ENCODE data around the gene RPL38. TPM values are rescaled to one million over a fixed set of nuclear protein-coding genes. Genes with fewer than 3 reads are reported as not detected.

Gene RPL38
- total and polyA plus RNA-seq, 2 experiments from 2014 or later = 115 to 999 TPM

- peaks cover 3% of the 10 kb centered on the region for H3K4me1 ChIP-seq (ENCODE audit: low read depth)
- TF ChIP-seq, protein P1, sequence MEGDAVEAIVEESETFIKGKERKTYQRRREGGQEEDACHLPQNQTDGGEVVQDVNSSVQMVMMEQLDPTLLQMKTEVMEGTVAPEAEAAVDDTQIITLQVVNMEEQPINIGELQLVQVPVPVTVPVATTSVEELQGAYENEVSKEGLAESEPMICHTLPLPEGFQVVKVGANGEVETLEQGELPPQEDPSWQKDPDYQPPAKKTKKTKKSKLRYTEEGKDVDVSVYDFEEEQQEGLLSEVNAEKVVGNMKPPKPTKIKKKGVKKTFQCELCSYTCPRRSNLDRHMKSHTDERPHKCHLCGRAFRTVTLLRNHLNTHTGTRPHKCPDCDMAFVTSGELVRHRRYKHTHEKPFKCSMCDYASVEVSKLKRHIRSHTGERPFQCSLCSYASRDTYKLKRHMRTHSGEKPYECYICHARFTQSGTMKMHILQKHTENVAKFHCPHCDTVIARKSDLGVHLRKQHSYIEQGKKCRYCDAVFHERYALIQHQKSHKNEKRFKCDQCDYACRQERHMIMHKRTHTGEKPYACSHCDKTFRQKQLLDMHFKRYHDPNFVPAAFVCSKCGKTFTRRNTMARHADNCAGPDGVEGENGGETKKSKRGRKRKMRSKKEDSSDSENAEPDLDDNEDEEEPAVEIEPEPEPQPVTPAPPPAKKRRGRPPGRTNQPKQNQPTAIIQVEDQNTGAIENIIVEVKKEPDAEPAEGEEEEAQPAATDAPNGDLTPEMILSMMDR (IDR thresholded peaks at IDR 0.05; ENCODE audit: low read depth, low read length) = no peak
- no peak overlapping the region for H3K27ac ChIP-seq
- H3K4me3 ChIP-seq = no peak overlapping the region
- H3K27me3 ChIP-seq = no peaks in the 10 kb centered on the region
- H3K36me3 ChIP-seq = no peaks in the 10 kb centered on the region
- DNase-seq (ENCODE audit: low read depth in 1 of 2, low spot score in 1 of 2) = no peak
- no peaks in the 10 kb centered on the region for H3K9me3 ChIP-seq (ENCODE audit: low read depth)
These were observed 38.4 kb downstream of the RPL38 start for GRCh38 chr17:74241847-74242246.

DNA sequence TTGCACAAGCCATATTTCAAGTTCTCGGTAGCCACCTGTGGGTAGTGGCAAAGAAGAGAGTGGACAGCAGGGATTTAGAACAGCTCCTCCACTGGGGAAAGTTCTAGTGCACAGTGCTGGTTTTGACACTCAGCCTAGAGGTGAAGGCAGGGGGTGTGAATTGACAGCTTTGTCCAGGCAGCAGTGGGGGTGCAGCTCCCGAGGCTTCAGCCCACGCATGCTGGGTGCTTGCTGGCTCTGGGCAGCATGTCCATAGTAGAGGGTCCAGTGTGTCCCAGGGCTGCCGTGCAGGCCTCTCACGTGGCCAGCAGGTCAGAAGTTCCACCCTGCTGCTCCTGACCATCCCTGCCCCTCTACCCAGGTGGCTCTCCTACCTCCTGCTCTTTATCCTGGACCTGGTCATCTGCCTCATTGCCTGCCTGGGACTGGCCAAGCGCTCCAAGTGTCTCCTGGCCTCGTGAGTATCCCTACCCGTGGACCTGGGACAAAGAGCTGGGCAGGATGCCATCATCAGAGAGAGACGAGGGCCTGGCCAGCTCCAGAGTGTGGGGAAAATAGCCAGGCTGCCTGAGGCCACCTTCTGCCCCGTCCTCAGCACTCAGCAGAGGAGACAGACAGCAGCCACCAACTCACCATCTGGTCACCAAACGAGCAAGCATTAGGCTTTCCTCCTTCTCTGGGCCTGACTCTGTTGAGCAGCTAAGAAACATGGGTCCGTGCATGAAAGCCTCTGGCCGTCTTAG lies 39.7 kb downstream of the RPL38 start:
- H3K4me1 ChIP-seq (ENCODE audit: low read depth) = peaks cover 3% of the 10 kb centered on the region
- H3K27me3 ChIP-seq = no peaks in the 10 kb centered on the region
- H3K9me3 ChIP-seq (ENCODE audit: low read depth) = no peaks in the 10 kb centered on the region
- no peak overlapping the region for H3K4me3 ChIP-seq
- DNase-seq (ENCODE audit: low read depth in 1 of 2, low spot score in 1 of 2) = no peak
- H3K36me3 ChIP-seq = no peaks in the 10 kb centered on the region
- no peak overlapping the region for H3K27ac ChIP-seq
- TF ChIP-seq, protein P1 (IDR thresholded peaks at IDR 0.05; ENCODE audit: low read depth, low read length) = no peak

DNA sequence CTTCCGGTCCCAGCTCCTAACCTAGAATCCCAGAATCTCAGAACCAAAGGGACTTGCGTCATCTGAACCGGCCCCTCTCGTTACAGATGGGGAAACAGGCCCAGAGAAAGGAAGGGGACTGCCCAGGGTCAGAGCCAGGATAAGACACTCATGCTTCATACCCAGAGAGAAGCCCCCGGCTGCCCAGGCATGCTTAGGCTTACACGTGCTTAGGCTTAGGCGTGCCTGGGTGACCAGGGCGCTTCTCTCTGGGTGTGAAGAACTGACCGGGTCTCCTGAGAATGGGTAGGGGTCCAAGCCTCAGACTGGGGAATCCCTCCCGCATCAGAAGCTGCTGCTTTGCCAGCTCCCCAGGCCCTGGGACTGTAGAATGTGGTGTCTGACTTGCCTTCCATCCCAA lies 40.6 kb downstream of the RPL38 start:
- peaks cover 3% of the 10 kb centered on the region for H3K4me1 ChIP-seq (ENCODE audit: low read depth)
- no peak overlapping the region for H3K4me3 ChIP-seq
- DNase-seq (ENCODE audit: low read depth in 1 of 2, low spot score in 1 of 2) = no peak
- H3K36me3 ChIP-seq = no peaks in the 10 kb centered on the region
- no peaks in the 10 kb centered on the region for H3K9me3 ChIP-seq (ENCODE audit: low read depth)
- H3K27ac ChIP-seq = no peak overlapping the region
- no peaks in the 10 kb centered on the region for H3K27me3 ChIP-seq
- TF ChIP-seq, protein P1 (IDR thresholded peaks at IDR 0.05; ENCODE audit: low read depth, low read length) = no peak

- no peaks in the 10 kb centered on the region for H3K36me3 ChIP-seq
- H3K27ac ChIP-seq = no peak overlapping the region
- no peak overlapping the region for H3K4me3 ChIP-seq
- DNase-seq (ENCODE audit: low read depth in 1 of 2, low spot score in 1 of 2) = no peak
- peaks cover 3% of the 10 kb centered on the region for H3K4me1 ChIP-seq (ENCODE audit: low read depth)
- TF ChIP-seq, protein P1 (IDR thresholded peaks at IDR 0.05; ENCODE audit: low read depth, low read length) = no peak
- no peaks in the 10 kb centered on the region for H3K27me3 ChIP-seq
- no peaks in the 10 kb centered on the region for H3K9me3 ChIP-seq (ENCODE audit: low read depth)
These were observed 41.1 kb downstream of the RPL38 start for GRCh38 chr17:74244548-74244947.

DNA sequence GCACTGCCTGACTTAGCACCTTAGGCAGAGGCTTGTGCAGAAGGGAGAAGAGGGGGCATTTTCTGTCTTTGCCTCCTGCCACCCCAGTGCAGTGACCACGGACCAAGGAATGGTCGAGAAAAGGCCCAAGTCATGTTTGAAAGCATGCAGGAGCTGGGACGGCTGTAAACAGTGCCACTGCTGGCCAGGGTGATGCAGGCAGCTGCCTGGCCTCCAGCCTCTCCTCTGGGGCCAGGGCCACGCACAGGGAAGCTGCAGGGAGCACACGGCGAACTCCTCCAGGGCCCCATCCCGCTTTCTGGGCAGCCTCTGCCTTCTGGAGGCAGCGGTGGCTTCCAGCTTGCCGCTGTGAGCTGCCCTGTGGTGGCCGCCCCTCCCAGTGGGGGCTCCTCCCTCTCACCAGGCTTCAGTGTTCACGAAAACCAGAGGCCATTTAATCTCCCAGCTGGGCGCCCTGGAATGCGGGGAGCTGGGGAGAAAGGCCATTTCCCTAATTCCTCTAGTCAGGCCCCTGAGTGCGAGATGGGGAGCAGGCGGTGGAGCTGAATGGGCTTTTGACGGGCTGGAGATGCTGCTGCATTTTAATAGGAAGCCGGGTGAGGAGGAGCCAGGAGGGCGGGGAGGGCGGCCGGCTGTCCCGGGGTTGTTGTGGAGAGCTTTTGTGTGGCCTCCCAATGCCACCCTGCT lies 41.8 kb downstream of the RPL38 start:
- H3K4me1 ChIP-seq (ENCODE audit: low read depth) = peaks cover 3% of the 10 kb centered on the region
- no peaks in the 10 kb centered on the region for H3K9me3 ChIP-seq (ENCODE audit: low read depth)
- H3K27ac ChIP-seq = no peak overlapping the region
- no peaks in the 10 kb centered on the region for H3K36me3 ChIP-seq
- H3K27me3 ChIP-seq = no peaks in the 10 kb centered on the region
- TF ChIP-seq, protein P1 (IDR thresholded peaks at IDR 0.05; ENCODE audit: low read depth, low read length) = no peak
- DNase-seq (ENCODE audit: low read depth in 1 of 2, low spot score in 1 of 2) = peak in 1 of 2 donors; percentile 33
- no peak overlapping the region for H3K4me3 ChIP-seq
